Endothelial cell of umbilical vein (primary cell): ENCODE data around the gene DGKB. TPM values are rescaled to one million over a fixed set of nuclear protein-coding genes. Genes with fewer than 3 reads are reported as not detected.

ENCODE experiments used
- BruUV-seq: library from RNA; stranded (reverse); fragments of 400-500 nt; replicated peaks from 2 replicates; lab custom pipeline; 2021; lab: Mats Ljungman, UMichigan
- CTCF ChIA-PET: fragments of 300-600, 350-600 bp; sonication (Branson Sonifier 250); formaldehyde crosslinking; loops from one replicate; lab custom pipeline; 2021; ENCODE audit warnings: antibody characterized with exemption, inconsistent platforms; lab: Charles Lee
- POLR2A ChIA-PET: fragments of 300-600, 350-600 bp; sonication (Branson Sonifier 250); formaldehyde crosslinking; loops from one replicate; lab custom pipeline; 2021; ENCODE audit warnings: antibody characterized with exemption, inconsistent platforms; lab: Charles Lee
- DNase-seq: peaks from one replicate; pipeline ENCODE4 v3.0.0-alpha.2; 2011; ENCODE audit warnings: low read depth, low spot score
- FAIRE-seq: peaks from 2 replicates; lab custom pipeline; 2011; peaks lifted over from hg19 to GRCh38; lab: Jason Lieb, UNC
- H2AFZ ChIP-seq: 2 replicates; pipeline ENCODE4 v1.6.0; 2012; ENCODE audit warnings: low read depth, low read length, control low read depth, inconsistent platforms
- H3K27ac ChIP-seq: 2 replicates; pipeline ENCODE4 v1.5.1; 2011; ENCODE audit warnings: low read depth, mild to moderate bottlenecking, control low read depth, low read length, moderate library complexity; ENCODE audit not compliant: insufficient read depth
- H3K27me3 ChIP-seq, 2 experiments: 2 replicates each; pipeline versions ENCODE4 v1.6.0 to v1.6.1; 2011; ENCODE audit warnings: low read length in 2 of 2, mixed read lengths in 1 of 2; ENCODE audit not compliant: control insufficient read depth in 2 of 2, insufficient read depth in 2 of 2
- H3K36me3 ChIP-seq, 2 experiments: 2 replicates in 1 of 2; 3 replicates in 1 of 2; pipeline ENCODE4 v1.5.1; 2011; ENCODE audit warnings: low read length in 2 of 2, mild to moderate bottlenecking in 1 of 2, moderate library complexity in 1 of 2; ENCODE audit not compliant: control insufficient read depth in 2 of 2, insufficient read depth in 2 of 2; ENCODE audit errors: extremely low read depth in 1 of 2
- H3K4me1 ChIP-seq: 3 replicates; pipeline ENCODE4 v1.5.1; 2011; ENCODE audit warnings: mild to moderate bottlenecking, low read length; ENCODE audit not compliant: control insufficient read depth, insufficient read depth; ENCODE audit errors: extremely low read depth
- H3K4me2 ChIP-seq: 2 replicates; pipeline ENCODE4 v1.6.1; 2011; ENCODE audit warnings: low read length, control low read depth, mixed read lengths; ENCODE audit not compliant: insufficient read depth
- H3K4me3 ChIP-seq, 3 experiments: fragments of 200-600 bp in 1 of 3; sonication (generic), shearing (Covaris generic) in 1 of 3; replicated peaks in 1 of 3; 2 replicates each; pipeline ENCODE4 v1.5.1; 2011 to 2016; ENCODE audit warnings: control low read depth in 3 of 3, low read length in 3 of 3, mild to moderate bottlenecking in 2 of 3, inconsistent platforms in 1 of 3, low read depth in 1 of 3, moderate library complexity in 1 of 3; ENCODE audit not compliant: insufficient read depth in 1 of 3
- H3K79me2 ChIP-seq: 2 replicates; pipeline ENCODE4 v1.6.0; 2012; ENCODE audit warnings: low read length, inconsistent platforms; ENCODE audit not compliant: control insufficient read depth, insufficient read depth
- H3K9ac ChIP-seq: replicated peaks from 2 replicates; pipeline ENCODE3; 2011; ENCODE audit warnings: low read length, control low read depth; ENCODE audit not compliant: insufficient read depth; ENCODE audit errors: extremely low read depth
- H3K9me1 ChIP-seq: replicated peaks from 3 replicates; pipeline ENCODE4 v1.6.0; 2011; ENCODE audit warnings: mild to moderate bottlenecking, low read length; ENCODE audit not compliant: control insufficient read depth, insufficient read depth; ENCODE audit errors: extremely low read depth
- H3K9me3 ChIP-seq: replicated peaks from 2 replicates; pipeline ENCODE4 v1.5.1; 2012; ENCODE audit warnings: low read length, inconsistent platforms; ENCODE audit not compliant: control insufficient read depth, insufficient read depth
- H4K20me1 ChIP-seq: replicated peaks from 2 replicates; pipeline ENCODE3; 2011; ENCODE audit warnings: mild to moderate bottlenecking, low read length; ENCODE audit not compliant: control insufficient read depth, insufficient read depth; ENCODE audit errors: extremely low read depth
- CTCF ChIP-seq, 2 donors: IDR thresholded peaks; 1 replicate in 1 of 2; 2 replicates in 1 of 2; pipeline ENCODE4 v1.5.1; 2011; ENCODE audit warnings: low read length in 2 of 2, mild to moderate bottlenecking in 2 of 2, moderate library complexity in 2 of 2, control low read depth in 1 of 2, inconsistent platforms in 1 of 2, low read depth in 1 of 2; ENCODE audit not compliant: insufficient read depth in 1 of 2; ENCODE audit errors: extremely low read depth in 1 of 2
- EZH2 ChIP-seq: IDR thresholded peaks from 2 replicates; pipeline ENCODE4 v1.6.1; 2012; ENCODE audit warnings: borderline replicate concordance, low read depth, mild to moderate bottlenecking, moderate library complexity, low read length, inconsistent platforms; ENCODE audit not compliant: severe bottlenecking
- FOS ChIP-seq: IDR thresholded peaks from 2 replicates; pipeline ENCODE4 v1.6.1; 2011; ENCODE audit warnings: mild to moderate bottlenecking, low read length, moderate library complexity, borderline replicate concordance; ENCODE audit not compliant: insufficient read depth
- GATA2 ChIP-seq: IDR thresholded peaks from 2 replicates; pipeline ENCODE4 v1.7.0; 2011; ENCODE audit warnings: low read depth, mild to moderate bottlenecking, moderate library complexity, mixed read lengths, low read length; ENCODE audit not compliant: insufficient read length, insufficient read depth
- JUN ChIP-seq: IDR thresholded peaks from 2 replicates; pipeline ENCODE4 v1.6.1; 2011; ENCODE audit warnings: borderline replicate concordance, low read depth; ENCODE audit not compliant: insufficient read length, insufficient read depth
- MAX ChIP-seq: IDR thresholded peaks from 2 replicates; pipeline ENCODE4 v1.6.1; 2011; ENCODE audit not compliant: insufficient read depth, insufficient read length
- MYC ChIP-seq: IDR thresholded peaks from one replicate; pipeline ENCODE4 v1.6.1; 2011; ENCODE audit warnings: mild to moderate bottlenecking, low read depth, low read length
- POLR2A ChIP-seq: IDR thresholded peaks from 2 replicates; pipeline ENCODE4 v1.6.1; 2012; ENCODE audit warnings: low read depth, mild to moderate bottlenecking, control low read depth, low read length
- POLR2AphosphoS5 ChIP-seq: IDR thresholded peaks from 2 replicates; pipeline ENCODE4 v1.6.1; 2012; ENCODE audit warnings: low read depth, mild to moderate bottlenecking, control low read depth, low read length, moderate library complexity; ENCODE audit not compliant: insufficient read depth
- dilution Hi-C: fragments of 300-500 bp; cut with MboI; formaldehyde crosslinking; loops from one replicate; pipeline ENCODE4 v1.15.0; 2019; ENCODE audit warnings: low sequenced_read_pairs; ENCODE audit not compliant: extremely low pct_ligation_motif_present
- intact Hi-C: fragments of 100-400 bp; cut with micrococcal nuclease; formaldehyde crosslinking; loops from one replicate; pipeline ENCODE4 v1.10.0; 2022
- polyA plus RNA-seq, 4 experiments: library from polyadenylated mRNA; depleted of rRNA in 3 of 4; stranded (reverse) in 3 of 4; unstranded in 1 of 4; fragments of >200 nt; gene quantifications; 2 replicates each; pipeline versions ENCODE4 v1.2.1 to v1.2.3, GENCODE V29; 2011 to 2012; ENCODE audit warnings: missing spikeins in 1 of 4
- total RNA-seq: library from RNA; stranded (reverse); gene quantifications from 2 replicates; pipeline ENCODE4 v1.2.3, GENCODE V29; 2021

Gene DGKB
- total and polyA plus RNA-seq, 2 donors (not counting 3 experiments of a cell fraction or from before 2014, with no cell fraction given) = not detected

GRCh38 chr7:14682910-14683465 is 219.6 kb downstream of the DGKB start:
- Histone ChIP-seq H3K9ac (no peak overlapping the region), H4K20me1 (no peaks in the 10 kb centered on the region), H3K9me1 (peaks cover 2% of the 10 kb centered on the region), H3K27ac (no peak overlapping the region), H3K79me2 (no peaks in the 10 kb centered on the region), H3K4me3 (no peak overlapping the region), H3K4me2 (no peak overlapping the region), H3K36me3 (no peaks in the 10 kb centered on the region), H3K27me3 (no peaks in the 10 kb centered on the region), H3K4me1 (peaks cover 8% of the 10 kb centered on the region), H2AFZ (no peak overlapping the region), H3K9me3 (no peaks in the 10 kb centered on the region)
- ChIA-PET POLR2A (no interaction called here), CTCF (interaction anchor here (0.6 kb wide), 1 partner anchor 9 kb away, joined by 3 read pairs; no protein-coding TSS in a partner anchor)
- no TSS peak for BruUV-seq
- TF ChIP-seq JUN (no peak), EZH2 (no peak), POLR2AphosphoS5 (no peak), FOS (no peak), MYC (no peak), MAX (no peak), GATA2 (no peak), POLR2A (no peak), CTCF (IDR thresholded peaks at IDR 0.05; ENCODE audit: extremely low read depth in 1 of 2, insufficient read depth in 1 of 2, low read depth in 1 of 2, low read length in 2 of 2) (no peak)
- FAIRE-seq (no peak), DNase-seq (no peak)
- intact Hi-C loops (loop anchor here (5.0 kb wide), 1 partner anchor 1166 kb away; no protein-coding TSS in a partner anchor), dilution Hi-C loops (no loop called here)
